ENCODE measurements around the gene MED16. TPM values are rescaled to one million over a fixed set of nuclear protein-coding genes. Genes with fewer than 3 reads are reported as not detected.

MED16 gene
- total and polyA plus RNA-seq, 8 donors, result 16.7 to 126 (median 74.0) TPM

GRCh38 chr19:861756-862580 is 31.0 kb downstream of the MED16 start:
- Histone ChIP-seq H3K9me3 (no peaks in the 10 kb centered on the region), H3K27ac (peak overlapping the region in 1 of 5 donors; percentile 3), H3K4me3 (peak overlapping the region in 3 of 4 donors; percentile 4 to 48 (median 44)), H3K27me3 (peaks cover 0 to 56% (median 28%) of the 10 kb centered on the region in 3 donors), H3K4me1 (peaks cover 29 to 54% (median 44%) of the 10 kb centered on the region in 4 donors), H3K36me3 (peaks cover 0 to under 1% (median 0%) of the 10 kb centered on the region in 4 donors)
- TF ChIP-seq EP300 (IDR thresholded peaks at IDR 0.05) (no peak), CTCF (IDR thresholded peaks at IDR 0.05) (no peak), POLR2AphosphoS5 (IDR thresholded peaks at IDR 0.05) (no peak), POLR2A (IDR thresholded peaks at IDR 0.05) (no peak)
- peak in 1 of 2 donors; percentile 78 for DNase-seq
- intact Hi-C loops (cut with DNase I; ENCODE audit: low total_unique reads), result no loop called here
- WGBS, 5 donors, result 13 to 30% (median 18%) methylated on average over 30 to 60 of the region's 60 CpGs

- no peaks in the 10 kb centered on the region for H3K9me3 ChIP-seq
- peaks cover 0 to 61% (median 28%) of the 10 kb centered on the region in 3 donors for H3K27me3 ChIP-seq
- peaks cover 29 to 54% (median 44%) of the 10 kb centered on the region in 4 donors for H3K4me1 ChIP-seq
- no peak overlapping the region for H3K27ac ChIP-seq
- H3K36me3 ChIP-seq, result no peaks in the 10 kb centered on the region
- TF ChIP-seq POLR2A (IDR thresholded peaks at IDR 0.05), result no peak
- TF ChIP-seq CTCF (IDR thresholded peaks at IDR 0.05), result no peak
- TF ChIP-seq POLR2AphosphoS5 (IDR thresholded peaks at IDR 0.05), result no peak
- no peak for TF ChIP-seq EP300 (IDR thresholded peaks at IDR 0.05)
- WGBS, 5 donors, result 28 to 70% (median 64%) methylated on average over 2 to 31 of the region's 35 CpGs
- DNase-seq, result no peak
- H3K4me3 ChIP-seq, result peak overlapping the region; percentile 38 to 48 (median 42)
- intact Hi-C loops (cut with DNase I; ENCODE audit: low total_unique reads), result no loop called here
Observed at GRCh38 chr19:861141-861755, 31.7 kb downstream of the MED16 start.

GRCh38 chr19:858868-859843 is 33.8 kb downstream of the MED16 start, which contains the start of gene CFD:
Gene CFD, plus strand, starts transcription at chr19:859664. Its CDS starts 26 bp downstream, at chr19:859690.
- WGBS, 5 donors, result 26 to 38% (median 34%) methylated on average over 11 to 24 of the region's 24 CpGs
- H3K27ac ChIP-seq, result peak within 1 kb of the TSS; percentile 22 to 74 (median 71)
- H3K9me3 ChIP-seq, result no peaks in the 10 kb centered on the region
- H3K36me3 ChIP-seq, result no peaks in the 10 kb centered on the region
- H3K27me3 ChIP-seq, result peaks cover 0 to 79% (median 35%) of the 10 kb centered on the region in 3 donors
- no peak for TF ChIP-seq EP300 (IDR thresholded peaks at IDR 0.05)
- no peak for TF ChIP-seq CTCF (IDR thresholded peaks at IDR 0.05)
- peak in 2 of 3 donors; percentile 58 to 79 for TF ChIP-seq POLR2AphosphoS5 (IDR thresholded peaks at IDR 0.05)
- TF ChIP-seq POLR2A (IDR thresholded peaks at IDR 0.05), result no peak
- H3K4me1 ChIP-seq, result peaks cover 29 to 52% (median 43%) of the 10 kb centered on the region in 4 donors
- intact Hi-C loops (cut with DNase I; ENCODE audit: low total_unique reads), result loop anchor here (5.0 kb wide), 1 partner anchor 92 kb away; no protein-coding TSS in a partner anchor
- DNase-seq, result peak; percentile 38 to 45
- peak within 1 kb of the TSS; percentile 38 to 48 (median 42) for H3K4me3 ChIP-seq

Measured in stomach (tissue), 9 donors.